Putamen (tissue), 1 donor: Measurements from ENCODE around the gene RBP5.

Experiments used
- DNase-seq: peaks from one replicate; pipeline ENCODE4 v3.0.0-alpha.2; 2016; ENCODE audit warnings: low spot score

RBP5 gene

GRCh38 chr12:7145671-7146070, 17.0 kb upstream of the RBP5 start:
- DNase-seq: no peak

DNA sequence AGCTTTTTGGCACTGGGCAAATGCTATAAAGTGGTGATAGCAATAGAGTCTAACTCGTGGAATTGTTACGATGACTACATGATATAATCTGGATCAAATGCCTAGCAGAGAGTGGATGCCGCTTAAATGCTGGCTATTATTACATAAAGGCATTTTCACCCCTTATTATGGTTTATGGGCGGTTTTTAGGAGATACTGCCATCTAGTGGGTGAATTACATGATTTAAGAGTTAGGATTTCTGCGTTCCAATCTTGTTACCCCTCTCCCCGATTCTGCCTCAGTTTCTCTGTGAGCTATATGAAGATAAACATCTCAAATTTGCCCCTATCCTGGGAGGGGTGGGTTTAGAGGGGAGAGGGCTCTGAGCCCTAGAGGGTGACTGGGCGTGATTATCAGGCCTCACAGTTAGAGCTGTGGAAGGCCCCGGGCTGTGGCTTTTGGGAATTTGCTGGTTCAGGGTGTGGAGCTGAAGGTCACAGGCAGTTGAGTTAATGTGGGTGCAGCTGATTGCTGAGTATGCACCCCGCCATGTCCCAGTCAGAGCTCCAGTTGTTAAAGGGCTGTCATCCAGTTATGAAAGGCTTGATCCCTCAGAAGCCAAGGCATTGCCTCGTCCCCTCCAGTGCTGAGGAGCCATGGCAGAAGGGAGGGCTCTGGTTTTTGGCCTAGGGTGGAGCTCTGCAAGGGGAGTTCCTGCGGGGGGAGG, 15.9 kb upstream of the RBP5 start:
- DNase-seq: no peak

GRCh38 chr12:7143564-7143963, 14.9 kb upstream of the RBP5 start:
- DNase-seq: no peak

GRCh38 chr12:7142809-7143465, 14.2 kb upstream of the RBP5 start:
- DNase-seq: no peak

DNA sequence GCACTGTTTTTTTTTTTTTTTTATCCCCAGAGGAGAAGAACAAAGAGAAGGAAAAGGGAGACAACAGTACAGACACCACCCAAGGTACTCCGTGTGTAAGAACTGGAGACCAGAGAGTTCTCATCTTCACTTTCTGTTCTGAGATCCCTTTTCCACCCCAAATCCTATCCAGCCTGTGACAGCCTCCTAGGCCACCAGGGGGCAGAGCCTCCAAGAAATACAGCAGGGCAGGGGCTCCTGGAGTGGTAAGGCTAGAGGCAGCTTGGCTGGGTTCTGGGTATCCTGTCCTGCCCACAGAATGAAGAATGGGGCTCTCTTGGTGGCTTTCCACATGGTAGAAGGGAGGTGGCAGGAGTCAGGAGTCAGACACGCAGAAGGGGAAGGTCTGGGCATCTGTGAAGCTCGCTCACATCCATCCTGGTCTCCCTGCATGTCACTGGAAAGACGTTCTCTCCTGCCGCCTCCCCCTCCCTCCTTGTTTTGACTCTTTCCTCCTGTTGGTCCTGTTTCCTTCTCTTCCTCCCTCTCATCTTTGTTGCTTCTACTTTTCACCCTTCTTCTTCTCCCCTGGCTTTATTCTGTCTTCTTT, 13.5 kb upstream of the RBP5 start:
- no peak for DNase-seq

DNA sequence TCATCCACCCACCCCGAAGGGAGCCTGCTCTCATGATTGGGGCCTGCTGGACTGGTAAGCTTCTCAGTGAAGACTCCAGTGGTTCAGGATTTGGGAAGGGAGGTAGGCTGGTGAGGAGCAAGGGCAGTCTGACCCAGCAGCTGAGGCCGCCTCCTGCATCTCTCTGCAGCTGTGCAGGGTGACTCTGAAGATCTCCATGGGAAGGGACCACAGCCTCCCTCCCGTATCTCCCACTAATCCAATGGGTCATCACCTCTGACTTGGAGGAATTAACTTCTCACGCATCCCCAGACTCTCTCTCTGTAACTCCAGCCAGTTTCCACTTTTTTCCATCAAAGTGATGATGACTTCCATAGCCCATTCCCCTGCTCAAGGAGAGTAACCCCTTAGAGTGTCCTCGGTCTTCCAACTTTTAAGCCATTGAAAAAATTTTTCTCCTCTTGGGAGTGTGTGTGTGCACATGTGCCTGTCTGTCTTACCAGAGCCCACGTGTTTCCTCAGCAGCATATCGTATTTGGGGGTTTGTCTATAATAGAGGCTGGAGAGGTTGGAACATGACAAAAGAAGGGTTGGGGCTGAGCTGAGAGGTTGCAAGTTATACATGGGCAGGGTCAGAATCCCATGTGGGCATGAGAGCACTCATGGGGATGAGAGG, 12.8 kb upstream of the RBP5 start:
- DNase-seq: no peak

DNA sequence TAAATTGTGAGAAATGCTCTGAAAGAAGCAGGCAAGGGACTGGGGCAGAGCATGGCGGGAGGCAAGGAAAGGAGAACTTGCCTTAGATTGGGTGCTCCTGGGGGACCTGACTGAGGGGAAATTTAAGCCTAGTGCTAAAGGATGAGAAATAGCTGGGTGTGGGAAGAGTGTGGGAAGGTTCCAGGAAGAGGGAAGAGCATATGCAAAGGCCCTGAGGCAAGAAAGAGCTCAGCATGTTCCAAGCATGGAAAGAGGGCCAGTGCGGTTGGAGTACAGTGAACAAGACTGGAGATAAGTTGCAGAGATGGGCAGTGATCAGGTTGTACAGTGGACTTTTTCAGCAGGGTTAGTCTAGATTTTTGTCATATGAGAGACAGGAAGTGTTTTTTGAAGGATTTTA, 10.5 kb upstream of the RBP5 start:
- DNase-seq: no peak

DNA sequence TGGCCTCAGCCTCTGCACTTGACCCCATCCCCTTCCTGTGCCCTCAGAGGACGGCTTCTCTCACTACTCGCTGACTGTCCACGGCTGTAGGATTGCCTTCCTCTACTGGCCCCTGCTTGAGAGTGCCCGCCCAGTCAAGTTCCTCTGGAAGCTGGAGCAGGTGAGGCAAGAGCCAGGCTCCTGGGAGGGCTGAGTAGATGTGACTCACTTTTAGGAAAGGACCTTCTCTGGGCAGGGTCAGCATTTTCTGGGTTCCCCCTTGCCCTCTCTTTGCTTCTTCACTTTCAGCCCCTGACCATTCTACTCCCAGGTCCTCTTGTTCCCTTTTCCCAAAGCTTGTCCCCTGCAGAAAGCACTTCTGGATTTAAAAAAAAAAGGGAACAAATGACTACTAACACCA, 9.2 kb upstream of the RBP5 start:
- DNase-seq: no peak

- DNase-seq: no peak
Measured at GRCh38 chr12:7136676-7137075, 8.0 kb upstream of the RBP5 start.

GRCh38 chr12:7136071-7136470, 7.4 kb upstream of the RBP5 start:
- DNase-seq: no peak

DNA sequence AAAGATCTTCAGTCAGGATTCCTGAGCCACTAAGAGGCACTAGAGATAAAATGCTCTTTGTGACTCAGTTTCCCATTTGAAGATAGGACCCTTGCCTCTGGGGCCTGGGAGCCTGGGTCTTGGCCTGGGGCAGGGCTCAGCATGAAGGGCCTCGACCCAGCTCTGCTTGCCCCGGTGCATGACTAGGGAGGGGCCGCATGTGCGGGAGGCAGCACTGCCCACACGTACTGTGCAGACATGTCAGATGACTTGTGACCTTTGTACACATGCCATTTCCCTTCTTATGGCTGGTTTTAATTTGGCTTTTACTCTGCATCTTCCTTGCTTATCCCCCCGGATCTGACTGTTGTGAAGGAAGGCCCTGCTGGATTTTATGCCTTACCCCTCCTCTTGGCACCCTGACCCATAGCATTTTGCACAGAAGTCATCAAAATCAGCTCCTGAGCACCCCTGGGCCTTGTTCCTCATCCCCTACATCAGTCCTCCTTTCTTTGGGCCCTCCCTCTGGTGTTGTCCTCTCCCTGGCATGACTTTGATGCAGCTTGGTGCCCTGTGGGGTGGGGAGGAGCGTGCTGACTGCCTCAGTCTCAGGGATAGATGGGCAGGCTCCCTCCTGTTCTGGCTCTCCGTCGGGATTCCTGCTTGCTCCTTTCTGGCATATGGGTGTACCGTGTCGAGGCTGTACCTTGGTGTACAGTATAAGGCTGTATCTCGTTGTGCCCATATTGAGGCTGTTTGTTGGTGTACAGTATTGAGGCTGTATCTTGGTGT, 5.9 kb upstream of the RBP5 start:
- no peak for DNase-seq

DNA sequence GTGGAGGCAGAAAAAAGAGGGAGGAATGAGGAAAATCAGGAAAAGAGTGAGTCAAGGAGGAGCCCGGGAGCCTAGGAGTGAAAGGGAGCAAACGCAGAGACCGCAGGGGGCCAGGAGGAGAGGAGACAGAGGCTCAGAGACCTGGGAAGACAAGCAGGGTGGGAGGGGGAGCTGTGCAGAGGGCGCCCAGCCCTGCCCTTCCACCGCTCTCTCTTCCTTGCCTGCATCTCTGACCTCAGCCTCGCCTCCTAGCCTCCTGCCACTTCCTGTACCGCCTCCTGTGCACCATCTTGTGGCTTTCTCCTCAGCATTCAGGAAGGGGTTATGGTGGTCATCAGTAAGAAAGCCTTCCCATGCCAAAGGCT, 2.8 kb upstream of the RBP5 start:
- DNase-seq: no peak

- DNase-seq: no peak
Measured at GRCh38 chr12:7130701-7131501, 2.2 kb upstream of the RBP5 start.

DNA sequence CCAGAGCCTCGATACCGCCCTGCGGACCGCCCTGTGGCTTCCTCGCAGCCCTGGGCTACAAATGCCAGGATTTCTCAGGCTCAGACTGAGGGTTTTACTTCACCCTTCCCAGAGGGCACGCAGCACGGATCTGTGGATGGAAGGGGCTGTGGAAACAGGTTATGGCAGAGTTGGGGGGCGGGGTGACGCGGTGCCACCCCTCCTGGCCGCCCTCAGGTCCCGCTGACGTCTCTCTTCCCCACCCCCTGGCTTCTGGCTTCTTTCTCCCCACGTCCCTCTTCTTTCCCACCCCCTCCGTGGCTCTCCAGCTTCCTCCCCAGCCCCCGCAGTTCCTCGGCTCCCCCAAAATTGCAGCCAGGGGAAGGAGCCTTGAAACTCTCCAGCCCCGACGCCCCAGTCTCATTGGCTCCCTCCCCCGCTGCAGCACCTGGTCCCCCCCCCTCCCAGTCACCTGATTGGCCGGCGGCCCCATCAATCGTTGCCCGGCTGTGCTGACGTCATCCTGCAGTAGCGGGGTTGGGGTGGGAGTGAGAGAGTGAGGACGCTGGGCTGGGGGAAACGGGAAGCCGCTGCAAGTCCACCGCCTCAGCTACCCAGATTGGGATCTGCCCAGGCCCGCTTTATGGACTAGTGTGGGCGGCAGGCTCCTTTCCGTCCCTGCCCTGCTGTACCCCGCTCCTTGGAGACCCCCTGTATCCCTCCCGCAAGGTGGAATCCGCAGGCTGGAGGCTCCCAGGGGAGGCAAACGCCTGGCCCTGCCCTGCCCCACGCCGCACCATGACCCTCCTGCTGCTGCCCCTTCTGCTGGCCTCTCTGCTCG, 1.4 kb upstream of the RBP5 start, which contains the start of gene CLSTN3:
CLSTN3 (plus strand) TSS at position 500 of the 820 bp plus-strand sequence; CDS start at position 778, 278 bp downstream.
- DNase-seq: peak; percentile 81

GRCh38 chr12:7129287-7129871, 690 bp upstream of the RBP5 start:
- DNase-seq: no peak

GRCh38 chr12:7127916-7128626, 618 bp downstream of the RBP5 start:
- no peak for DNase-seq

DNA sequence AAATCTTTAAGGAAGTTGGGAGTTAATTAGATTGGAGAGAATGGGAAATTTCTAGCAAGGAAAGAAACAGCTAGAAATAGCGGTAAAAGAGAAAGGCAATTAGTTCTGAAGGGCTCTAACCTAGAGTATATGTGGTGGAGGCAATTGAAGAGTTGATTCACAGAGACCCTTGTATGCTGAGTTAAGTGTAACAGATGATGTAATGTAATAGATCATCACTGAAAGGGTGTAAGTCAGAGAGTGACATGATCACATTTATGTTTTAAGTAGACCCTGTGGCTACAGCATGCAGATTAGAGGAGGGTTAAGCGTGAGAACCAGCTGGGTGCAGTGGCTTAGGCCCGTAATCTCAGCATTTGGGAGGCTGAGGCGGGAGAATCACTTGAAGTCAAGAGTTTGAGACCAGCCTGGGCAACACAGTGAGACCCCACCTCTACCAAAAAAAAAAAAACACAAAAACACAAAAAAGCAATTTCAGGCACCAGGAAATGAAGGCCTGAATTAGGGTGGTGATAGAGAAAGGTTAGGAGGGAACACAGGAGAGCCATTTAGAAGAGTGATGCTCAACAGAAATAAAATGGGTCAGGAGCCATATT, 3.0 kb downstream of the RBP5 start:
- no peak for DNase-seq

DNA sequence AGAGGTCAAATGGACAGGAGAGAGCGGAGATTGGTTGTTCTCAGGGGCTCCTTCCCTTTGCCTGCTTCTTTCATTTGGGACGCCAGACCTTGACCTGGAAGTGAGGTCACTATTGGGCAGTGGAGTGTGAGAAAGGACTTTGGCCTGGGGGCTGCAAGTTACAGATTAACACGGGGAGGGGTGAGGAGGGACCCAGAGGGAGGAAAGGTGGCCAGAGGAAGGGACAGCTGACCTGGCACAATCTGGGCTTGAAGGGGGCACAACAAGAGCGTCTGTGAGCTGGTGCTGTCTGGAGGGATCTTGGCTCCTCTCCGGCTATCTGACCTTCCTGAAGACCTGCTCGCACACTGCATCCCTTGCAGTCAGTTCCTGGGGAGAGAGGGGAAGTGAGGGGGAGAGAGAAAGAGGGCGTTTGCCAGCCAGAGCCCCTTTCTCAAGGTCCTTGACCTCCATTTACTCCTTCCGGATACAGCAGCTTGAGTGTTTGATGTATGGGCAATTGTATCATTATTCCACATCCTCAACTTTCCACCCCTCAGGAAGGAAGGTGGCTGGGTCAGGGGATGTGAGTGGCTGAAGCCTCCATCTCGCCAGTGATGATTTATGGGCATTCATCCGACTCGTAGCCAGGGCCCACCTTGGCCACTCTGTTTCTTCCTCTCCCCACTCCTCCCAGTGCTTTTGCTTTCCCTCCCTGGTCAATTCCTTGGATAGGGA, 4.7 kb downstream of the RBP5 start:
- no peak for DNase-seq
